OCI-LY7 (cell line): ENCODE data around the gene APH1B. TPM values are rescaled to one million over a fixed set of nuclear protein-coding genes. Genes with fewer than 3 reads are reported as not detected.
"Not testable (repeated sequence)": the region's sequence is repeated elsewhere in the genome, so short reads cannot be mapped to it uniquely, and the experiment has no call there.

Source experiments
- BruUV-seq: library from RNA; stranded (reverse); fragments of 400-500 nt; replicated peaks from 2 replicates; lab custom pipeline; 2021; lab: Mats Ljungman, UMichigan
- CTCF ChIA-PET: fragments of 300-600 bp; sonication (Branson Sonifier 250); formaldehyde crosslinking; loops from one replicate; lab custom pipeline; 2022; ENCODE audit warnings: antibody characterized with exemption; ENCODE audit not compliant: unreplicated experiment; lab: Charles Lee
- POLR2A ChIA-PET: fragments of 300-600 bp; sonication (Branson Sonifier 250); formaldehyde crosslinking; loops from one replicate; lab custom pipeline; 2022; ENCODE audit warnings: antibody characterized with exemption; lab: Charles Lee
- DNase-seq: peaks from one replicate; pipeline ENCODE4 v3.0.0-alpha.2; 2015; ENCODE audit warnings: low spot score
- H2AFZ ChIP-seq: fragments of 200-600 bp; sonication (generic), shearing (Covaris generic); 2 replicates; pipeline ENCODE4 v1.6.1; 2014; ENCODE audit warnings: mild to moderate bottlenecking, antibody characterized with exemption, low read length, moderate library complexity
- H3K27ac ChIP-seq: fragments of 200-600 bp; sonication (generic); 2 replicates; pipeline ENCODE4 v1.5.1; 2014; ENCODE audit warnings: mixed run types, low read depth, mild to moderate bottlenecking, moderate library complexity, low read length, inconsistent platforms; ENCODE audit not compliant: poor library complexity, severe bottlenecking
- H3K36me3 ChIP-seq: fragments of 200-600 bp; sonication (generic); 2 replicates; pipeline ENCODE4 v1.6.1; 2014; ENCODE audit warnings: mild to moderate bottlenecking, antibody characterized with exemption, low read length, moderate library complexity, mixed read lengths; ENCODE audit not compliant: insufficient read depth
- H3K4me1 ChIP-seq: fragments of 200-600 bp; sonication (generic); 2 replicates; pipeline ENCODE4 v1.5.1; 2014; ENCODE audit warnings: mild to moderate bottlenecking, low read length; ENCODE audit not compliant: insufficient read depth, poor library complexity, severe bottlenecking
- H3K4me2 ChIP-seq: fragments of 200-600 bp; sonication (generic); 2 replicates; pipeline ENCODE4 v1.6.1; 2014; ENCODE audit warnings: mild to moderate bottlenecking, low read length
- H3K4me3 ChIP-seq: fragments of 200-600 bp; sonication (generic); 2 replicates; pipeline ENCODE4 v1.5.1; 2014; ENCODE audit warnings: mild to moderate bottlenecking, low read depth, low read length; ENCODE audit not compliant: poor library complexity, severe bottlenecking
- H3K79me2 ChIP-seq: fragments of 200-600 bp; sonication (generic); 2 replicates; pipeline ENCODE4 v1.6.1; 2016; ENCODE audit warnings: low read depth, mild to moderate bottlenecking, low read length, moderate library complexity, mixed read lengths; ENCODE audit not compliant: insufficient read depth
- H3K9me2 ChIP-seq: fragments of 200-600 bp; sonication (generic); 2 replicates; pipeline ENCODE4 v1.6.1; 2016; ENCODE audit warnings: mild to moderate bottlenecking, low read length, mixed read lengths; ENCODE audit not compliant: insufficient read depth
- H3K9me3 ChIP-seq: fragments of 200-600 bp; sonication (generic); 2 replicates; pipeline ENCODE4 v1.6.1; 2014; ENCODE audit warnings: mild to moderate bottlenecking, mixed run types, low read length, mixed read lengths
- H4K20me1 ChIP-seq: fragments of 200-600 bp; sonication (generic); 2 replicates; pipeline ENCODE4 v1.6.1; 2014; ENCODE audit warnings: mild to moderate bottlenecking, antibody characterized with exemption, low read length, moderate library complexity, mixed read lengths; ENCODE audit not compliant: insufficient read depth
- EZH2phosphoT487 ChIP-seq: fragments of 200-600 bp; sonication (generic); IDR thresholded peaks from 2 replicates; pipeline ENCODE4 v1.6.1; 2018; ENCODE audit warnings: low read depth, borderline replicate concordance, mild to moderate bottlenecking, mixed run types, antibody characterized with exemption, low read length, moderate library complexity, mixed read lengths
- intact Hi-C: fragments of 100-400 bp; cut with micrococcal nuclease; formaldehyde crosslinking; loops from one replicate; pipeline ENCODE4 v1.10.0; 2022; ENCODE audit not compliant: unreplicated experiment
- total RNA-seq, 2 experiments: library from RNA; depleted of rRNA in 1 of 2; stranded (reverse); fragments of >200 nt in 1 of 2; shearing (Covaris generic) in 1 of 2; gene quantifications; 2 replicates each; pipeline ENCODE4 v1.2.3, GENCODE V29; 2014 to 2022
- TF ChIP-seq, protein P1 (sequence below): fragments of 200-600 bp; sonication (generic); conservative IDR thresholded peaks from 2 replicates; pipeline ENCODE4 v1.5.1; 2014; ENCODE audit warnings: mild to moderate bottlenecking, antibody characterized with exemption, low read length, moderate library complexity, mixed read lengths

APH1B gene
- total RNA-seq, 2 experiments from 2014 or later = 8.3 to 24.1 TPM

DNA sequence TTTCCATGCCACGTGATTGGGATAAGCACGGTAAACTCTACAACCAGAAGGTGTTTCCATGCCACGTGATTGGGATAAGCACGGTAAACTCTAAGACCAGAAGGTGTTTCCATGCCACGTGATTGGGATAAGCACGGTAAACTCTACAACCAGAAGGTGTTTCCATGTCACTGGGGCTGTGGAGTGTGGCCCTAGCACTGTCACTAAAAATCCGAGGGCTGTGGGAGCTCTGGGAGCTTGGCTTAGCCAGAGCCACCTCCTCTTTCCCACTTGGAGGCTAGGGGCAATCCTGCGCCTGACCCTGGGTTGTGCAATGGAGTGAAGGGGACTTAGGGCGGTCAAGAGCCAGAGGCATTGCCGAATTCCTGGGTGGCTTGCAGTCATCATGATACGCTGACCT lies 43.6 kb downstream of the APH1B start:
- H3K4me2 ChIP-seq, POLR2A ChIA-PET, H2AFZ ChIP-seq, H3K4me1 ChIP-seq, H3K9me3 ChIP-seq, DNase-seq, intact Hi-C loops, BruUV-seq, CTCF ChIA-PET, H3K27ac ChIP-seq, H3K36me3 ChIP-seq, H3K9me2 ChIP-seq, H3K79me2 ChIP-seq, H4K20me1 ChIP-seq, H3K4me3 ChIP-seq: not testable (repeated sequence)

DNA sequence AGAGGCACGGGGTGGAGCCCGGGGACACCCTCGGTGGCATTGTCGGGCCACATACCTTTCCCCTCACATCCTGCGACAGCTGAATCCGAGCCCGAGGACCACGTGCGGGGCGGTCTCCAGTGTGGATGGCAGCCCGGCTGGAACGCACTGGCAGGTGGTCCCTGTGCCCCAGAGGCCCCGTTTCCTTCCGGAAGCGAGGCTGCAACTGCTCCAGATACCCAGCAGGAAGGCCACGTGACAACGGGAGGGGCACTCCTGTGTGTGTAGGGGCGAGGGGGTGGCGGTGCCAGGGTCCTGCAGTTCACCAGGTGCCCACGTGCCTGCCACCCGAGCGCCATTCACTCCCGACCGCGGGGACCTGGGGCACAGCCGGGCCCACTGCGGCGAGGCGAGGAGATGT lies 44.1 kb downstream of the APH1B start:
- Histone ChIP-seq H3K4me3 (no peak overlapping the region), H3K27ac (no peak overlapping the region), H3K9me3 (no peaks in the 10 kb centered on the region), H3K4me1 (no peaks in the 10 kb centered on the region), H2AFZ (no peak overlapping the region), H3K4me2 (no peak overlapping the region), H4K20me1 (no peaks in the 10 kb centered on the region), H3K79me2 (no peaks in the 10 kb centered on the region), H3K9me2 (no peaks in the 10 kb centered on the region), H3K36me3 (no peaks in the 10 kb centered on the region)
- CTCF ChIA-PET = no interaction called here
- DNase-seq = no peak
- intact Hi-C loops = no loop called here
- POLR2A ChIA-PET = no interaction called here
- BruUV-seq = no TSS peak
- TF ChIP-seq, protein P1, sequence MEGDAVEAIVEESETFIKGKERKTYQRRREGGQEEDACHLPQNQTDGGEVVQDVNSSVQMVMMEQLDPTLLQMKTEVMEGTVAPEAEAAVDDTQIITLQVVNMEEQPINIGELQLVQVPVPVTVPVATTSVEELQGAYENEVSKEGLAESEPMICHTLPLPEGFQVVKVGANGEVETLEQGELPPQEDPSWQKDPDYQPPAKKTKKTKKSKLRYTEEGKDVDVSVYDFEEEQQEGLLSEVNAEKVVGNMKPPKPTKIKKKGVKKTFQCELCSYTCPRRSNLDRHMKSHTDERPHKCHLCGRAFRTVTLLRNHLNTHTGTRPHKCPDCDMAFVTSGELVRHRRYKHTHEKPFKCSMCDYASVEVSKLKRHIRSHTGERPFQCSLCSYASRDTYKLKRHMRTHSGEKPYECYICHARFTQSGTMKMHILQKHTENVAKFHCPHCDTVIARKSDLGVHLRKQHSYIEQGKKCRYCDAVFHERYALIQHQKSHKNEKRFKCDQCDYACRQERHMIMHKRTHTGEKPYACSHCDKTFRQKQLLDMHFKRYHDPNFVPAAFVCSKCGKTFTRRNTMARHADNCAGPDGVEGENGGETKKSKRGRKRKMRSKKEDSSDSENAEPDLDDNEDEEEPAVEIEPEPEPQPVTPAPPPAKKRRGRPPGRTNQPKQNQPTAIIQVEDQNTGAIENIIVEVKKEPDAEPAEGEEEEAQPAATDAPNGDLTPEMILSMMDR = no peak
- TF ChIP-seq EZH2phosphoT487 = no peak

DNA sequence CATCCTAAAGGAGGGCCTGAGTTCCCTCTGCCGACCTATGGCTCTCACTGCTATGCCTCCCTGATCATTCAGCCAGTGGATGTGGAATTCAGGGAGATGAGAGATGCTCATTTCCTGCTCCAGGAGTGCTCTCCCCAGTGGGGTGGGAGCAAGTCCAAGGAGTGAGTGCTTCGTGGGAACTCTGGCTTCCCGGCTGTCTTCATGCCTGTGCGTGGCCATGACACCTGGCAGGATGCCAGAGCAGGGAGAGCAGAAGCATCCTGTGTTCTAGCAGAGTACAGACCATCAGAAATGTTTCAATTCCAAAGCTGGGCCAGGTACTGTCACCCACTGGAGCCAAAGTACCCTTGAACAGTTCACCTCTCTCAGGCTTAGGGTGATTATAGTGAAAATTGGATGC lies 45.1 kb downstream of the APH1B start:
- Histone ChIP-seq H3K4me1 (no peaks in the 10 kb centered on the region), H3K9me3 (no peaks in the 10 kb centered on the region), H2AFZ (no peak overlapping the region), H4K20me1 (no peaks in the 10 kb centered on the region), H3K4me2 (no peak overlapping the region), H3K4me3 (no peak overlapping the region), H3K79me2 (no peaks in the 10 kb centered on the region), H3K9me2 (no peaks in the 10 kb centered on the region), H3K27ac (no peak overlapping the region), H3K36me3 (no peaks in the 10 kb centered on the region)
- DNase-seq = no peak
- ChIA-PET POLR2A (no interaction called here), CTCF (no interaction called here)
- TF ChIP-seq EZH2phosphoT487 = no peak
- TF ChIP-seq, protein P1 = no peak
- no TSS peak for BruUV-seq
- intact Hi-C loops = no loop called here
